Fibroblast of villous mesenchyme (primary cell): ENCODE data around the gene SNAPC2. TPM values are rescaled to one million over a fixed set of nuclear protein-coding genes. Genes with fewer than 3 reads are reported as not detected.
"Not testable (repeated sequence)": the region's sequence is repeated elsewhere in the genome, so short reads cannot be mapped to it uniquely, and the experiment has no call there.

Source experiments
- DNase-seq: peaks from one replicate; pipeline ENCODE4 v3.0.0-alpha.2; 2010; ENCODE audit warnings: low read depth
- H3K4me3 ChIP-seq: 2 replicates; pipeline ENCODE4 v1.5.1; 2011; ENCODE audit warnings: low read depth, mild to moderate bottlenecking, low read length
- total RNA-seq: library from RNA; depleted of rRNA; stranded (reverse); fragments of >200 nt; gene quantifications from 2 replicates; pipeline ENCODE4 v1.2.3, GENCODE V29; 2012
- TF ChIP-seq, protein P1 (sequence below): IDR thresholded peaks from 2 replicates; pipeline ENCODE4 v1.5.1; 2012; ENCODE audit warnings: low read depth, mild to moderate bottlenecking, low read length; ENCODE audit not compliant: insufficient read depth

SNAPC2 gene
- total RNA-seq, 1 donor = 17.7 TPM

DNA sequence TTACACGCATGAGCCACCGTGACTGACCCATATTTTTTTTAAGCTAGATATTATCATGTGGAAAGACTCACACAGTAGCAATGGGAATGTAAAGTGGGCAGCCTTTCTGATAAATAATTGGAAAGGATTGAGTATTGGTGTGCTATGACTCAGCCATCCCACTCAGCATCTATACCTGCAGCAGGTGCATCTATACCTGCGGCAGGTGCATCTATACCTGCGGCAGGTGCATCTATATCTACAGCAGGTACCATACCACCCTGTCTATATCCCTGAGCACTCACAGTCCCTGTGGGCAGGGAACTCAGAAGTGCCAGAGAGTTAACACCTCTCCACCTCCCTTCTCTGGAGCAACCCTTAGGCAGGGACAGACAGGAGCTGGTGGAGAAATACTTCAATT is 37.0 kb upstream of the SNAPC2 start:
- TF ChIP-seq, protein P1, sequence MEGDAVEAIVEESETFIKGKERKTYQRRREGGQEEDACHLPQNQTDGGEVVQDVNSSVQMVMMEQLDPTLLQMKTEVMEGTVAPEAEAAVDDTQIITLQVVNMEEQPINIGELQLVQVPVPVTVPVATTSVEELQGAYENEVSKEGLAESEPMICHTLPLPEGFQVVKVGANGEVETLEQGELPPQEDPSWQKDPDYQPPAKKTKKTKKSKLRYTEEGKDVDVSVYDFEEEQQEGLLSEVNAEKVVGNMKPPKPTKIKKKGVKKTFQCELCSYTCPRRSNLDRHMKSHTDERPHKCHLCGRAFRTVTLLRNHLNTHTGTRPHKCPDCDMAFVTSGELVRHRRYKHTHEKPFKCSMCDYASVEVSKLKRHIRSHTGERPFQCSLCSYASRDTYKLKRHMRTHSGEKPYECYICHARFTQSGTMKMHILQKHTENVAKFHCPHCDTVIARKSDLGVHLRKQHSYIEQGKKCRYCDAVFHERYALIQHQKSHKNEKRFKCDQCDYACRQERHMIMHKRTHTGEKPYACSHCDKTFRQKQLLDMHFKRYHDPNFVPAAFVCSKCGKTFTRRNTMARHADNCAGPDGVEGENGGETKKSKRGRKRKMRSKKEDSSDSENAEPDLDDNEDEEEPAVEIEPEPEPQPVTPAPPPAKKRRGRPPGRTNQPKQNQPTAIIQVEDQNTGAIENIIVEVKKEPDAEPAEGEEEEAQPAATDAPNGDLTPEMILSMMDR = no peak
- no peak for DNase-seq
- no peak overlapping the region for H3K4me3 ChIP-seq

DNA sequence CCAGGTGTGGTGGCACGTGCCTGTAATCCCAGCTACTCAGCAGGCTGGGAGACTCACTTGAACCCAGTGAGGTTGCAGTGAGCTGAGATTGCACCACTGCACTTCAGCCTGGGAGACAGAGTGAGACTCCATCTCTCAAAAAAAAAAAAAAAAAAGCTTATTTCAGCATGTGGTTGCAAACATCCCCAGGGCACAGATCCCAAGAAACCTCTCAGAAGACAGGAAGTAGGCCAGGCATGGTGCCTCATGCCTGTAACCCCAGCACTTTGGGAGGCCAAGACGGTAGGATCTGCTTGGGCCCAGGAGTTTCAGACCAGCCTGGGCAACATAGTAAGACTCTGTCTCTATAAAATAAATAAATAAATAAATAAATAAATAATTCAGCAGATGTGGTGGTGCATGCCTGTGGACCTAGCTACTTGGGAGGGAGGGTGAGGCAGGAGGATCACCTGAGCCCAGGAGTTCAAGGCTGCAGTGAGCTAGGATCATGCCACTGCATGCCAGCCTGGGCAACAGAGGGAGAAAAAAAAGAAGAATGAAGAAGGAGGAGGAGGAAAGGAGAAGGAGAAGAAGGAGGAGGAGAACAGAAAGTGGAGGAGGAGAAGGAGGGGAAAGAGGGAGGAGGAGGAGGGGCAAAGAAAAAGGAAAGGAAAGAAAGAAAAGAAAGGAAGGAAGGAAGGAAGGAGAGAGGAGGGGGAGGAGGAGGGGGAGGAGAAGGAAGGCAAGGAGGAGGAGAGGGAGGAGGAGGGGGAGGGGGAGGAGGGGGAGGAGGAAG is 36.2 kb upstream of the SNAPC2 start:
- peak; percentile 40 for DNase-seq
- H3K4me3 ChIP-seq = no peak overlapping the region
- TF ChIP-seq, protein P1 = no peak

DNA sequence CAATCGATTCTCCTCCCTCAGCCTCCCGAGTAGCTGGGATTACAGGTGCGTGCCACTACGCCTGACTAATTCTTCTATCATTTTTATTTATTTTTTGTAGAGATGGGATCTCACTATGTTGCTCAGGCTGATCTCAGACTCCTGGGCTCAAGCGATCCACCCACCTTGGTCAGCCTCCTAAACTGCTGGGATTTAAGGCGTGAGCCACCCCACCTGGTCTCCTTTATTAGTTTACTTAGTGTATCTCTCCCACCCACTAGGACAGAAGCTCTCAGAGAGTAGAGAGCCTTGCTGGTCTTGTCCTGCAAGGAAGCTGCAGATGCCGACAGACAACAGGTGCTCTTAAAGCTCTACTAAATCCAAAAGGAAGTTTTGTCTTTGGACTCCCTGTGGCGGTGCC is 34.3 kb upstream of the SNAPC2 start:
- no peak overlapping the region for H3K4me3 ChIP-seq
- DNase-seq = no peak
- TF ChIP-seq, protein P1 = no peak

DNA sequence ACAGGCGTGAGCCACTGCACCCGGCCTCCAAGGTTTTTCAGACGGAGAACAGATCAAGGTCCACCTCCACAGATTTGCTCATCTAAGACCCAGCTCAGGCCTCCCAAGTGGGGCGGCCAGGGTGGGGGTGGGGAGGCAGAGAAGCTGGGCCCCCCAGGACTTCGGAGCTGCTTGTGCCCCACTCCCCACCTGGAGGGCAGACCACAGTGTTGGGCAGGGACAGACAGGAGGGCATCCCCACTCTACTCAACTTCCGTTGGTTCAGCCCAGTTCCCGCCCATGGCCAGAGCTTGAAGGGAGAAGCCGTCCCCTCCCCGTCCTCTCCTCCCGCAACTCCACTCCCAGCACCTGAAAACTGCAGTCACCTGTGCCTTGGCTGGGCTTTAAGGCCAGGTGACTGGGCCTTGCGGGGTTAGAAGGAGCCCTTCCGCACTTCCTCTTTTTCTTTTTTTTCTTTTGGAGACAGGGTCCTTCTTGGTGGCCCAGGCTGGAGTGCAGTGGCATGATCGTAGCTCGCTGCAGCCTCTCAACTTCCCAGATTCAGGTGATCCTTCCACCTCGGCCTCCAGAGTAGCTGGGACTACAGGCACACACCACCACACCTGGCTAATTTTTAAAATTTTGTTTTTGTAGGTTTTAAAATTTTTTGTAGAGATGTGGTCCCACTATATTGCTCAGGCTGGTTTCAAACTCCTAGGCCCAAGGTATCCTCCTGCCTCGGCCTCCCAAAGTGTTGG is 32.6 kb upstream of the SNAPC2 start:
- TF ChIP-seq, protein P1 = no peak
- H3K4me3 ChIP-seq = no peak overlapping the region

DNA sequence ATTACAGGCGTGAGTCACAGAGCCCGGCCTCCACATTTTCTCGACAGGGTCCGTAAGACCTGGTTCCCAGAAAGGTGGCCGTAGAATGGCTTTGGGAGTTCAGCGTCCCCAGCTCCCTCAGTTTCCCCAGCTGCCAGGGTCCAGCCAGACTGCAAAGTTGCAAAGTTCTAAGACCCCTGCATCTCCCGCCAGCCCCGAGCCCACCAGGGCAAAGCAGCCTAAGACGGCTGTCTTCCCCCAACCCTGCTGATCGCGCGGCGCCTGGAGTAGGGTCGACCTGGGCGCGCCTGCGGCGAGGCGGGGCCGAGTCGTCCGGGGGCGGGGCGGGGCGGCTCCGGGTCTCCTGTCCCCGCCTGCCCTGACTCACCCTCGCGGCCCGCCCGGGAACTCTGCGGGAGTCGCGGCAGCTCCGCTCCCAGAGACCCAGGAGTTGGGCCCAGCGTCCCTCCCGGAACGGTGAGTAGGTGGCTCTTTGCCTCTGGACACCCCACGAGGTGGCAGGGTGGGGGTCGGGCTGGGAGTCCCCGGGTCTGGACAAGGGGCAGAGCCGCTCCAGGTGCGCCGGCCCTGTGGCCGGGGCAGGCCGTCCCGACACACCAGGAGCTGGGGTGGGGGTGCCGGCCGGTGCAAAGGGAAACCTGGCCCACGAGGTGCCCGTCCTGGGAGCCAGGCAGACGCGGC is 31.9 kb upstream of the SNAPC2 start, which contains the start of gene LRRC8E:
LRRC8E (plus strand) TSS at position 366 of the 681 bp plus-strand sequence. CDS start 7,094 bp downstream, outside the sequence.
- peak; percentile 61 for DNase-seq
- TF ChIP-seq, protein P1 = no peak
- peak within 1 kb of the TSS; percentile 73 for H3K4me3 ChIP-seq

More for the DNA sequence above, 32.6 kb upstream of the SNAPC2 start:
- DNase-seq = no peak

DNA sequence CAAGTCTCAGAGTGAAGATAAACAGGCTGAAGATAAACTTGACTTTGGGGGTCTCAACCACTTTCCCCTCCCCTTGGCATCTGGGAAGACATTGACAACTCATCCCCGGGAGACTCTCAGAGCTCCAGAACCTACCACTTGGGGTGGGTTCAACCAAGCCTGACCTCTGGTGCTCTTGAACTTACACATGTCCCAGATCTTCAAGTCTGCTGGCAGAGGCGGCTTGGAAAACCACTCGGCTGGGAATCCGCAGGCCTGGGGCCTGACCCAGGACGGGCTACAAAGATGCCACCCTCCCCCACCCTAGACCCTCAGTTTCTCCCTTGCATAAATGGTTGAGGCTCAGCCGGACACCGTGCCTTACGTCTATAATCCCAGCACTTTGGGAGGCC is 31.3 kb upstream of the SNAPC2 start:
- H3K4me3 ChIP-seq = peak overlapping the region; percentile 73
- DNase-seq = no peak
- TF ChIP-seq, protein P1 = no peak

DNA sequence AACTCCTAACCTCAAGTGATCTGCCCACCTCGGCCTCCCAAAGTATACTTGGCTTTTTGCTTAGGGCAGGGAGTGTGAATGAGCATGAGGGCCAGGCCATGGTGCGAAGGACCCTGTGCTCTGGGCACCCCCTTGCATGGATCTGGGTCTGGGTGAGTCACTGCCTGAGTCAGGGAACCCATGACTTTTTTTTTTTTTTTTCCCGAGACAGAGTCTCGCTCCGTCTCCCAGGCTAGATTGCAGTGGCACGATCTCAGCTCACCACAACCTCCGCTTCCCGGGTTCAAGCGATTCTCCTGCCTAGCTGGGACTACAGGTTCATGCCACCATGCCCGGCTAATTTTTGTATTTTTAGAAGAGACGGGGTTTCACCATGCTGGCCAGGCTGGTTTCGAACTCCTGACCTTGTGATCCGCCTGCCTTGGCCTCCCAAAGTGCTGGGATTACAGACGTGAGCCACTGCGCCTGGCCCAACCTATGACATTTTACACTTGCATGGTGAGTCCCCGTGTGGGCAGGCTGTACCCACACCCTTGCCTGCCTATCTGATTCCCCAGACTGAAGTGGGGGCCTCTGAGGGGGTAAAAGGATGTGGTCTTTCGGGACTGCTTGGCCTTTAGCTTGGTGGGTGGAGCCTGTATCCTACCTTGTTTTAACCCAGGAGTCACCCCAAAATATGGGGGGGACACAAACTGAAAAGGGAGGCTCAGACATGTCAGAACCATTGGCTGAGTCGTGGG is 26.6 kb upstream of the SNAPC2 start:
- DNase-seq = peak; percentile 56
- not testable (repeated sequence) for H3K4me3 ChIP-seq
